ENCODE results near the gene NT5DC1.

DNA sequence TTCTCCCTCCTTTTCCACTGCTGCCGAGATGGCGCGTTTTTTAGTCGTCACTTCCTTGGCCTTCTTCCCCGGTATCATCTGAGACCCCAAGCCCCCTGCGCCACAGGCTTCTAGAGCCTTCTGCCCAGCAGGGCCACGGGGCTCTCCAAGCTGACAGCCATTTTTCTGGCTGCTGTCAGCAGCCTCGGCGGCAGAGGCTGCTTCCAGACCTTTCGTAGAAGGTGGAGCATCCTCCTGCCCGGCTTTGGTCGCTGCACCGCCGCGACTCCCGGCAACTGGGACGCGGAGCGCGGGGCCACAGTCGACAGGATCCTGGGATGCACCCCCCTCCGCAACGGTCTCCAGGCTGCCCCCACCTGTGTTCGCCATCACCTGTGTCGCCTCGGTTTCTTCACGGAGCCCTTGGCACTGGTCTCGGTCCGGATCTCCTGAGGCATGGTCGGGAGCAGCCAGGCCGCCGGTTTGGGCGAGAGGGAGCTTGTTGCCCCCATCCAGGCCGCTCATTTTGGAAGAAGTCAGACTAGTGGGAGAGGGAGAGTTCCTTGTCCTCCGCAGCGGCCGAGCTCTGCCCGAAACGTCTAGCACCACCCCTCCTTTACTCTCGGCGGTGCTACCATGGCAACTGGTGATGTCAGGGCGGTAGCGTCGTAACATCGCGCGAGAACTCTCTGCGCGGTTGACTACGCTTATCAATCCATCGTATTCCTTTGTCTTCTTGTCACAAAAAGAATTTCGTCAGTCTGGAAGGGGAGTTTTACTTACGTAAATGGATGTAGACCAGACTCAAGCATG, 153.0 kb downstream of the NT5DC1 start, which contains the start of gene TSPYL4:
- TF ChIP-seq CTCF (IDR thresholded peaks at IDR 0.05; ENCODE audit: insufficient read depth, low read length): no peak
- TF ChIP-seq GABPA (IDR thresholded peaks at IDR 0.05; ENCODE audit: low read depth): peak; percentile 59
- TF ChIP-seq, protein P1, sequence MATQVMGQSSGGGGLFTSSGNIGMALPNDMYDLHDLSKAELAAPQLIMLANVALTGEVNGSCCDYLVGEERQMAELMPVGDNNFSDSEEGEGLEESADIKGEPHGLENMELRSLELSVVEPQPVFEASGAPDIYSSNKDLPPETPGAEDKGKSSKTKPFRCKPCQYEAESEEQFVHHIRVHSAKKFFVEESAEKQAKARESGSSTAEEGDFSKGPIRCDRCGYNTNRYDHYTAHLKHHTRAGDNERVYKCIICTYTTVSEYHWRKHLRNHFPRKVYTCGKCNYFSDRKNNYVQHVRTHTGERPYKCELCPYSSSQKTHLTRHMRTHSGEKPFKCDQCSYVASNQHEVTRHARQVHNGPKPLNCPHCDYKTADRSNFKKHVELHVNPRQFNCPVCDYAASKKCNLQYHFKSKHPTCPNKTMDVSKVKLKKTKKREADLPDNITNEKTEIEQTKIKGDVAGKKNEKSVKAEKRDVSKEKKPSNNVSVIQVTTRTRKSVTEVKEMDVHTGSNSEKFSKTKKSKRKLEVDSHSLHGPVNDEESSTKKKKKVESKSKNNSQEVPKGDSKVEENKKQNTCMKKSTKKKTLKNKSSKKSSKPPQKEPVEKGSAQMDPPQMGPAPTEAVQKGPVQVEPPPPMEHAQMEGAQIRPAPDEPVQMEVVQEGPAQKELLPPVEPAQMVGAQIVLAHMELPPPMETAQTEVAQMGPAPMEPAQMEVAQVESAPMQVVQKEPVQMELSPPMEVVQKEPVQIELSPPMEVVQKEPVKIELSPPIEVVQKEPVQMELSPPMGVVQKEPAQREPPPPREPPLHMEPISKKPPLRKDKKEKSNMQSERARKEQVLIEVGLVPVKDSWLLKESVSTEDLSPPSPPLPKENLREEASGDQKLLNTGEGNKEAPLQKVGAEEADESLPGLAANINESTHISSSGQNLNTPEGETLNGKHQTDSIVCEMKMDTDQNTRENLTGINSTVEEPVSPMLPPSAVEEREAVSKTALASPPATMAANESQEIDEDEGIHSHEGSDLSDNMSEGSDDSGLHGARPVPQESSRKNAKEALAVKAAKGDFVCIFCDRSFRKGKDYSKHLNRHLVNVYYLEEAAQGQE (IDR thresholded peaks at IDR 0.05; ENCODE audit: insufficient replicate concordance, low read depth): no peak
- TF ChIP-seq POLR2AphosphoS5 (IDR thresholded peaks at IDR 0.05; ENCODE audit: low read depth): peak; percentile 46

All from HL-60 (cell line).